Measurements from ENCODE around the gene SUGCT.
"Not testable (repeated sequence)": the region's sequence is repeated elsewhere in the genome, so short reads cannot be mapped to it uniquely, and the experiment has no call there.

Gene SUGCT

DNA sequence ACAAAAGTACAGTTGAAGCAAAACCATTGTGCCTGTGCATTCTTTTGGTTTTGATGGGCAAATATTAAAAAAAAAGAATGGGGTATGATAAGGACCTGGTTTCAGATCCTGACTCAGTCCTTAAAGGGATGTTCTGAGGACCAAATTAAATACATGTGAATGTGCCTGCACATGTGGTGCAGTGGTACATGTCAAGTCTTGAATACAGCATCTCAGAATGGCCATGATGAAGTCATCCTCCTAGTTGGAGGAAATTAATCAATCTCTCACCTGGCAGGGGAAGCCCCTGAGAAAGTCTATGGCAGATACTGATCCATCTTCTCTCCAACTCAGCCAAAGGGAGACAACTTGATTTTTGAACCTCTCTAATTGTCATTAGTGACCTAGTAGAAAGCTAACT, 207.0 kb downstream of the SUGCT start:
- no peak for DNase-seq

DNA sequence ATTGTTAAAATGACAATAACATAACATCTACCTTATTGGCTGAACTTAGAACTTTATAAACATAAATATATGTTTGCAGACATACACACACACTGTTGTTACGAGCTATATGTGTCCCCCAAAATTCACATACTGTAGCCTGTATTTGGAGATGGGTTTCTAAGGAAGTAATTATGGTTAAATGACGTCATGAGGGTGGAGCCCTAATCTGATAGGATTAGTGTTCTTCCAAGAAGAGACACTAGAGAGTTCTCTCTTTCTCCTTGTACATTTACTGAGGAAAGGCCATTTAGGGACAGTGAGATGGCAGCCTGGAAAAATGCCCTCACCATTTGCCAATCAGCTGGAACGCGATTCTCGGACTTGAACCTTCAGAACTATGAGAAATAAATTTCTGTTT, 211.7 kb downstream of the SUGCT start:
- no peak for DNase-seq

DNA sequence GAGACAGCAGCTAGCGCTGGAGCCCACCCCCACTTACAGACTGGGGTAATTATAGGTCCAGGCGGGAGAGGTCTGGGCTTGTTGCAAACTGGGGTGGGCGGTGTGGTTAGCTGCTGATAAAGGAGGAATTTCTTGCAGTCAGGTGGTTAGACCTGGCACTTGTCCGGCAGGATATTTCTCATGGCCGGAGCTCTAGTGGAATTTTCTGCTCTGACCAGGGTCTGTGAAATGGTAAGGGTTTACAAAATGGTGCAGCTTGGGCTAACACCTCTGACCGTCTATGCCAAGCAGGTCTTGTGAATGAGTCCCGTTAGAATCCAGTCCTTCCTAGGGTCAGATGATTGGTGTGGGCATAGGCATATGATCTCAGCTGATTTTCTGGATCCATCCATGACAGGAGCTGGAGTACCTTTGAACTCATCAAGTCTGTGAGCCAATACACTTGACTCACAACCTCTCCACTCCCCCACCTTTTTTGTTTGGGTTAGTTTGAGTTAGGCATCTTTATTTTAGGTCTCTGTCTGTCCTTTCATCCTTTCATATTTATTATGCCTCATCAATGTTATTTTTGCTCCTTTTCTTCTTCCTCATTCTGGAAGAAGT, 213.4 kb downstream of the SUGCT start:
- no peak for DNase-seq

DNA sequence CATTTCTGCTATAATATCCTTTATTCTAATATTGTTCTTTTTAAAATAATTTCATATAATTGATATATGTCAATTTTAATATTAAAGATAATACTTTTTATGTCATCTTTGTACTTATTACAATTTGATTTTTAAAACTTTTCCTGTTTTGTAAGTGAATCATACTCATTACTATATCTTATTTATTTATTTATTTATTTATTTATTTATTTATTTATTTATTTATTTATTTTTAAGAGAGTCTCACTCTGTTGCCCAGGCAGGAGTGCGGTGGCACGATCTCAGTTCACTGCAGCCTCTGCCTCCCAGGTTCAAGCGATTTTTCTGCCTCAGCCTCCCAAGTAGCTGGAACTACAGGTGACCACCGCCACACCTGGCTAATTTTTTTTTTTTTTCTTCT, 215.3 kb downstream of the SUGCT start:
- DNase-seq = no peak

DNA sequence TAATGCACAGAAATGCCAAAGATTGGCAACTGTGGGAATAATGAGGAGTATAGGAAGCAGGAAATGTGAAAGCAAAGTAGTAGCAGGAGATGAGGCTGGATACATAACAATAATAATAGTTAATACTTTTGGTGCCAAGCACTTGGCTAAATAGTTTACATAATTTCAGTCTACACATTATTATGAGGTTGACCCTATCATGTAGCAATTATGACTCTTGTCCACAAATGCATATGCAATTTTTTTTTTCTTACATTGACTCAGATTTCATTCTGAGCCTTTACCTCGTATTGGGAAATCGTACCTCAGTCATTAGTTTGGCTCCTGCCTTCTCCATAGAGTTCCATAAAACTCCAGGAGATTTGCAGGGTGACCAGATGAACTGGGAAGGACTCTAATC, 219.9 kb downstream of the SUGCT start:
- no peak for DNase-seq

DNA sequence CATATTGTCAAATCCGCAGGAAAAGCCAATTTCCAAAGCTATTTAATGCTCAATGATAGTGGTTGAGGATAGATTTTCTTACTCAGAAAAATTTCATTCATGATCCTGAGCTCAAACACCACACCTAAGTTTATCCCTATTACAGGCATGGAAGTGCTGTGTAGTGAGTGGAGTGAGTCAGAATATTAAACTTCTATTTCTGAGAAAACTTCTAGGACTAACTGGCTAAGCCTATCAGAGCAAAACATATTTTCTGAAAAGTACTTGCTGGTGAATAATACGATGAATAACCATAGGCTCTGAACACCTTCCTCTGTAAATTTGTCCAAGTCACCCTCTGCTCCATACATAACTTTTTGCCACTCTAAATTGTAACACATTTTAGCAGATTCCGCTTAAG, 221.5 kb downstream of the SUGCT start:
- DNase-seq = no peak

DNA sequence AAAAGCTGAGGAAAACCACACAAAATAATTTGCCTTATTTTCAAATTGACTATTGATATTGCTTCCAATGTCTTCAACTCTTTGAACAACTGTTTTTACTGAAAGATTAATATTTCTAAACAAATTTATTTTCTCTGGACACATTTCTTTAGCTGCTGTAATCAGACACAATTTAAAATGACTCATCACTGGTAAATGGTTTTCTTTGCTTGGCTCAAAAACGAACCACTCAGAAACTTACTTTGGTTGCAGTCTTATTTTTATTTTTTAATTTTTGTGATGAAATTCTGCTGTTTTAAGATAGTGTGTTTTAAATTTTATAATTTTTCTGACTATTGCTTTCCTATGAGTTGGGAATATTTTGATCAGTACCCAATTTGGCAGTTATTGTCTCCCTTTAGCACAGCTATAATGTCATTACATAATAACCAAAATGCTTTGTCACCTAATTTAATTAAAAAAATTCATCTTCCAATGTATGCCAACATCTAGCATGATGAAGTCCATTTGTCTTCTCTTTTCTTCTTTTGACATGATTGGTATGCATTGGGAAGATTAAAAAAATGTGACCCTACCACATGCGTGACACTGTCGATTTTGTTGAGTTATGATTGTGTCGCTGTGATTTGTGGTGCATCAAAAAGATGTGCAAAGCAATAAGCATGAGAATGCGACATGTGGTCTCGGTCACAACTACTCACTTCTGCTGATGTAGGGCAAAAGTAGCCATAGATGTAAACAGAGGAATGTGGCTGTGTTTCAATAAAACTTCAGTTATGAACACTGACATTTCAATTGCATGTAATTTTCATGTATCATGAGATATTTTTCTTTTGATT, 222.3 kb downstream of the SUGCT start:
- DNase-seq = no peak

DNA sequence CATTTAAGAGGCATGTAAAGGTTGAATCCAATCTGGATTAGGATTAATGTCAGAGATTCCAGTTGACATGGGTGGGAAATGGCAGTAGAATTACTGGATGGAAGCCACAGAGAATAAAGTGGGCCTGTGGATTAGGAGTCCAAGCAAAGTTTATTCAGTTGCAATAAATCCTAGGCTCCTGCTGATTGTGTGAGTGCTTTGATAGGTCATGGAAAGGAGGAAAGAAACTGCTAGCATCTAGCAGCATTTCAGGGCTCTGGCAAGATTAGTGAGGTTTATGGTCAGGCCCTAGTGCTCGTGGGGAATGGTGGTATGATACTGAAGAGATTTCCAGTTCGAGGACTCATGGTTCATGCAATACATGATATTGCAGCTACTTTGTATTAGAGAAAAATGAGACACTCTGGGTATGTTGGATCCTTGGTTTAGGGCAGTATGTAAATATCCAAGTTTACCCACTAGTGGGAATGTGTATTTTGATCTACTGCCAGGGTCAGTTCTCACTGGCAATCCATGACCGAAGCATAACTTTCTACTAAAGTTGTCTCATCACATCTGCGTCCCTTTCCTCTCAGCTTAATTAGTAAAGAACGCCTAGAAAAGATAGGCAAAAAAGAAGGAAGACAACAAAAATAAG, 235.0 kb downstream of the SUGCT start:
- DNase-seq = no peak

DNA sequence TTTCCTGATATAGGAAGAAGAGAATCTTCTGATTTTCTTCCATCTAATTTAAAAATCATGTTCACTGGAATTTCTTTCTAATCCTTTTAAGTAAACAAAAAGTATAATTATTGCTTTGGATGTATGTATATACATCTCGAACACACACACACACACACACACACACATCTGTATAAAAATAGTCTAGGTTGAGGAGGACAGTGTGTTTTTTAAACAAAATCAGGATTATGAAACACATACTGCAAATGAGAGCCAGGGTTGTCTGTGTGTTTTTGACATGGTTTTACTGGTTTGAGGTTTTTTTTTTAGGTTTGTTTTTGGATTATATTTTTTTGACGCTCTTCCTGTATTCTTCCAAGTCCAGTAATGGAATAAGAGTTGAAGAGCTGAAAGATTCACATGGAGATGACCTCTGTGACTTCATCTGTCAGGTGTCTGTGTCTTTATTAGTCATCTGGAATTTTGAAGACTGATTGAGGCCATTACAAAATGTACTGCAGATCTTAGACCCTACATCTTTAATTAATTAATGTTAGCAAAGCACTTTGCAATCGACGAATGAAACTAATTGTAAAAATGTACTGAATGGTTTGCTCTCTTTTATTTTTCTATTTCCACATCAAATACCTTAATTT, 237.1 kb downstream of the SUGCT start:
- no peak for DNase-seq

DNA sequence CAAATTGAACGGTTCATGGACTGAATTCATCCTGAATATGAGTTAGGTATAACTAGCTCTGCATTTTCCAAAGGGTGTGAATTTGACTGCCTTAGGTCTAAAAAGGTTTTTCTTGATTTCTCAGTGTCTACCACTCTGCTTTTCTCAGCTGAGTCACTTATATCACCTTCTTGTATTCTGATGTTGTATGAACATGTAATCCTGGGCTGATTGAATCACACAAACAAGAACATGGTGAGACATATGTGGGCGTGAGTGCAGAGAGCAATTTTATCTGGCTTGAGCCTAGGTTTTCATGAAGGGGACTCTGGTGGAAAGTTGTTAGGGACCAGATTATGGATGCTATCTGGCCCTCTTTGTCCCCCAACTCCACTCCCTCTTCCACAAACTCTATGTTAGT, 239.8 kb downstream of the SUGCT start:
- DNase-seq = no peak

DNA sequence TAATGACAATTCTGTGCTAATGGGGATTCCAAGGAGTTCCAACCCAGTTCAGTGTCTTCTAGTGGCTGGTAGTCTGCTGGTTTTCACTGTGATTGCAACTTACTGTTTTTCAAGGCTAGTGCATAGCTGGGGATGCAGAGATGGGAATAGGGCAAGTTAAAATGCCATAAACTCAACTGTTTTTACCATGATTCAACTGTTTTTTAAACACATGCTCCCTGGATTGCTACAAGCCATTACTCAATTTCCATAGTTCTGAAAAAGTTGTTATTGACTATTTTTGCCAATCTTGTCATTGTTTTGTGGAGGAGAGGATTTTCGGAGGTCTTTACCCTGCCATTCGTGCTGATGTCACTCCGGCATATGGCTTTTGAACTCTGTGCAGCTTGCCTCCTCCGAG, 245.3 kb downstream of the SUGCT start:
- no peak for DNase-seq

DNA sequence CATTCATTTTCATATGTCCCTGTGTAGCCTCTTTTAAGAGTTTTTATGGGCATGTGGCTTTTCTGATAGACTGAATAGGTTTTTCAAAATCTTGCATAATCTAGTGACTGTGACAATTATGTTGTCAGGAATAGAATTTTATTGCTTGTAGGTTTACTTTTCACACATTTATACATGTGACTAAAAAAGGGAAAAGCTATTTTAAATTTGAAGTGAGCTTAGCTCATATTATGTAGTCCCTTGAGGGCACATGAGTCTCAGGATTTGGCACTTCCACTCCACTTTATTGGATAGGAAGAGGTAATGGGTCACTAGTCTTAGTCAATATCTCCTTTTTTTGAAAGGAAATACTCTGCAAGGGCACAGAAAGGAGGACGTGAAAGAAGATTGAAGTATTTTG, 247.3 kb downstream of the SUGCT start:
- DNase-seq = no peak

DNA sequence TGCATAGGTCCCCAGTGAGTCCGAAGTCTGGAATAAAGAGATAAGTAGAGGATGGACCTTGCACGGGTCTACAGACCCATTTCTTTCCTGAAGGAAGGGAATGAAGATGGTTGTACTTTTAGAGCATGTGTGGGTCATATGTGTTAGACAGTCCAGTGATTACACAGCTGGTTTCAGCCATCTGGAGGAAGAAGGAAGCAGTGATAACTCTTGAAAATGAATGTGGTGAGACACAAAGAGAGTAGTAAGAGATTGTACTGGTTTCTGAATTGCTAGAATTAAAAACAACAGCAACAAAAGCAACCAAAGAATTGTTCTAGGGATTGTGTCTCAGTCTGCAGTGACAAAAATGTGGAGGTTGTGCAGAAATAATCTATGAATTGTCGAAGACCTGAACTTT, 258.9 kb downstream of the SUGCT start:
- no peak for DNase-seq

DNA sequence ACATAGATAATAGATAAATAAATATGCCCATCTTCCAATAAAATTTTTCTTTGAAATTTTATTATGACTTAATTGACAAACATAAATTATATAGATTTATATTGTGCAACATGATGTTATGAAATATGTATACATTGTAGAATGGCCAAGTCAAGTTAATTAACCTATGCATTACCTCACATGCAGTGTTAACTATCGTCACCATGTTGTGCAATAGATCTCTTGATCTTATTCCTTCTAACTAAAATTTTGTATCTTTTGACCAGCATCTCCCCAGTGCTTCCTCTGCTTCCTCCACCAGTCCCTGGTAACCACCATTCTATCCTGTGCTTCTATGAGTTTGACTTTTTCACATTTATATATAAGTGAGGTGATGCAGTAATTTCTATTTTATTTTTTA, 259.6 kb downstream of the SUGCT start:
- no peak for DNase-seq

DNA sequence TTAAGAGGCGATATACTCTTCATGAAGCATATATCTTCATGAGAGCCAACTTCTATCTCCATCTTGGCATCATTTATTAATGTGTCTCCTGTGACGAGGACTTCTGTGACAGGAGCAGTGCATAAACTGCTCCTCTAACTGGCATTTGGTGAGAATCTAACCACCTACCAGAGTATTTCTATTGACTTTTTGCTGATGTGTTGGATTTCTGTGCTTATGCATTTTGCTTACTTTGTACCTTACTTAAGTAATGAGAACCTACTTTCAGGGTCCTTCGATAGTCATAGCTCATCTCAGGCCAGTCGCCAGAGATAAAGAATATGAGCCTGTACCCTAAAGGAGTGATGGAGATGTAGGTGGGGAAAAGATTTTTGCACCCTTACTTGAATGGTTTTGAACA, 265.7 kb downstream of the SUGCT start:
- DNase-seq = no peak

DNA sequence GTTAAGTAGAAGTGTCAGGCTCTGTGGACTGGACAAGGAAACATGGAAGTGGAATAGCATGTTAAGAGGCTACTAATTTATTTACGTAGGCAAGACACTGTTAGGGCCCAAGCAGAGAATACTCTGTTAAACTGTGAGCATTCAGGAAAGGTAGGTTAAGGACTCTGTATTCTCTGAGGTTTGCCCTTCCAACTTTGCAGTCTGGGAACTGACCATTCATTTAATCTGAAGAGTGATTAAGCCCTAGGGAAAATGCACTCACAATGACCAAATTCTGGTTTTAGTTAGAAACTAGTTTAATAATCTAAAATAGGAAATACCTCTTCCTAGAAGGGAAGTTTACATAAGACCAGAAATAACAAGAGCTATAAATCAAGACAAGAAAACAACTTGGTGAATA, 266.6 kb downstream of the SUGCT start:
- DNase-seq = no peak

DNA sequence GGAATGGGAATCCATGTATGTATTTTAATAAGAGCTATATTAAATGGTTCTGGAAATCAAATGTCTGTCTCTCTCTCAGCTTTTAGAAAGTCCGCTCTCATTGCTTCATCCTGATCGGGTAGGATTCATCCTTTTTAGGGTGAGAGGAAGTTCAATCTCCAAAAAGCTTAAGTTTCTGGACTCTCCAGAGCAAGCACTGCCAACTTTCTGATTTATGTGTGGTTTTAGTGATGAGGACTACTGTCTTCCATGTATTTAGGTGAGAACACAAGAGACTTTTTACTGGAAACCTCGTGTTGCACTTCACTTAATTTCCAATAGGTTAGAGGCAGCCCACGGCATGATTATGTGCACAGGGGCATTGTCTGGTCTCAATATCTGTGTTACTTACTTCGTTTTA, 267.9 kb downstream of the SUGCT start:
- no peak for DNase-seq

DNA sequence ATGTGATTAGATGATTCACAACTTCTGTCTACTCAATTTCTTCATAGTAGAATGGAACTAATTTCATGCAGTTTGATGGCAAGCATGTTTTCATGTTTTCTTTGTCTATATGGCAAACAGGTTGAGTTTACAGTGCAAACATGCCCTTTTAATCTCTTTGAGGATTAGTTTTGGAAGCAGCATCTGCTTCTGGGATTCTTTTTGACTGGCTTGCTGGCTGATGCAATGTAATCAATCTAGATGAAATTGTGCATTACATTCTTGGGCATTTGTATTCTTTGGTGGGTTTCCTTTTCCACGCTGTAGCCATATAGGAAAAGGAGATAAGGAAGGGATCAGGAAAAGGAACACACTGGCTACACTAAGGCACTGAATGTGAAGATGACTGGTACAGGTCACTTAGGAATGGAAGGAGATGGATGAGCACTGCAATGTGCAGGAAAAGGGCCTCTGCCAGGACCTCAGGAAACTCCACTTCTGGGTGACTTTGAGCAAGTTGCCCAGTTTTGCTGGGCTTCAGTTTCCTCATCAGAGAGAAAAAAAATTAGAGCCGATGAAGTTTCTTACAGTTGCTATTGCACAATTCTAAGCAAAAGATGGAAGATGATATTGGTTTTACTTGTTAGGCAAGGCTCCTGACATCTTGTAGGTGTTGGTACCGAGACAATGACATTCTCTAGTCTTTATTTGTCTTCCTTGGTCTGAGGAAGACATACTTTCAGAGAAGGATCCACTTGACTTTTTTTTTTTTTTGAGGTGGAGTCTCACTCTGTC, 269.1 kb downstream of the SUGCT start:
- no peak for DNase-seq

DNA sequence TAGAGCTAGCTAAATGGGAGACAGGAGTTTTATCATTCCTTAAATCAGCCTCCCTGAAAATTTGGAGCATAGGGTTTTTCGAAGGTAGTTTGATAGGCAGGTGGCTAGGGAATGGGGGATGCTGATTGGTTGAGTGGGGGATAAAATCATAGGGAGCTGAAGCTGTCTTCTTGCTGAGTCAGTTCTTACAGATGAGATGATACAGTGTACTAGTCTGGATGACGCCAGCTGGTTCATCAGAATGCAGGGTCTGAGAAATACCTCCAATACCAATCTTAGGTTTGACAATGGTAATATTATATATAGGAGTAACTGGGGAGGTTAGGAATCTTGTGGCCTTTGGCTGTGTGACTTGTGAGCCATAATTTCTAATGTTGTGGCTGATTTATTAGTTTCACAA, 271.2 kb downstream of the SUGCT start:
- DNase-seq = no peak

DNA sequence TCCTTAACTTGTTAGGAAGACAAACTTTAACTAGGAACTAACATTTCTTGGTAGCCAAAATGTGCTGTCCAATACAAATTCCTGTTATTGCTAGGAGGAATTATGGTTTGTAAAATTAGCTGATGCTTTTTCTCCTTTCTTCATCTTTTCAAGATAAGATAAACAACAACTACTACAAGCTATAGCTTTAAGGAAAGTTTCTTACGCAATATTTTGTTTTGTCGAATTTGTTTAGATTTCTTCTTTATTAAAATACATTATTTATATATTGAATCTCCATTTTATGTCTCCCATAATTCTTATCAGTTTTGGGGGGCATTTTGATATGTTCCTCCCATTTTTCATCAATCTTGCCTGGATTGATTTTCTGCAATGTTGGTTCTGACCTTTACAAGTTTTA, 277.5 kb downstream of the SUGCT start:
- no peak for DNase-seq

DNA sequence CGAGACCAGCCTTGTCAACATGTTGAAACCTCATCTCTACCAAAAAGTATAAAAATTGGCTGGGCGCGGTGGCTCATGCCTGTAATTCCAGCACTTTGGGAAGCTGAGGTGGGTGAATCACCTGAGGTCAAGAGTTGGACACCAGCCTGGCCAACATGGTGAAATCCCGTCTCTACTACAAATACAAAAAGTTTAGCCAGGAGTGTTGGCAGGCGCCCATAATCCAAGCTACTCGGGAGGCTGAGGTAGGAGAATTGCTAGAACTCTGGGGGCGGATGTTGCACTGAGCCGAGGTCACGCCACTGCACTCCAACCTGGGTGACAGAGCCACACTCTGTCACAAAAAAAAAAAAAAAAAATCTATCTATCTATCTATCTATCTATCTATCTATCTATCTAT, 279.9 kb downstream of the SUGCT start:
- not testable (repeated sequence) for DNase-seq

DNA sequence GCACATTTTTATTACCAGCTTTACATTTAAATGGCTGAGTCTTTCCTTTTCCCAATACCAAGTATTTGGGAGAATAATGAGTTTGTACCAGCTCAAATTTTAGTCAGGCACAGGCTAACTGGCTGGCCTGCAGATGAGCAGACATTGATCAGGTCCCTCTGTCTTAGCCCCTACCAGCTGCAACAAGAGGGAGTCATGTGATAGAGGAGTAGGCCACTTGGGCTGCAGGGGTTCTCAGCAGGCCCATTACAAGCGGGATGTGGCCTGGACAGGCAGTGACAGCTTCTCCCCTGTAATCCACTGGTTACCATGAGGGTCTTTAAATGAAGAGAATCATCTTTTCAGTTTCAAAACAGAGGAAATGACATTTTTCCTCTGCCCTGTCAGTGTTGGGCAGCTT, 283.6 kb downstream of the SUGCT start:
- DNase-seq = no peak

DNA sequence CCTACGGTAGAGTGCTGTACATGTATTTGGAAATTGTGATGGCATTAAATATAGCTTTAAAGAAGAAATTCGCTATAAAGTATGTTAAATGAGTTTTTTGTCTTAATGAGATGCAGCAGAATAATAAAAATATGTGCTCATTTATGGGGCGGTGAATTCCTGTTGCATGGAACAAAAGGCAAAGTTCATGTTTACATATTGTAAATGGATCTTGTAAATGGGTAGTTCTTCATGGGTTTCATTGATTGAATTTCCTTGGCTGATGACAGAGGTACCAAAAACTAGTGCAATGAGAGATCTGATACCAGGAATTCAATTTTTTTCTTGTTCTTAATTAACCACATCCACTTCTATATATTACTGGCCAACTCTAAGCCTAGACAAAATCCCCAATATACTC, 284.2 kb downstream of the SUGCT start:
- DNase-seq = no peak
